Heart left ventricle (tissue), 16 donors: ENCODE data around the gene COPRS. TPM values are rescaled to one million over a fixed set of nuclear protein-coding genes. Genes with fewer than 3 reads are reported as not detected.

ENCODE experiments used
- ATAC-seq, 4 donors: fragments of 200-7000 bp; cut with Tn5 transposase; one replicate each; pipeline ENCODE4 v1.9.1; 2020 to 2022; ENCODE audit warnings: moderate library complexity in 4 of 4, mild to moderate bottlenecking in 3 of 4, moderate number of reproducible peaks in 1 of 4
- DNase-seq, 5 donors: peaks; one replicate each; pipeline ENCODE4 v3.0.0-alpha.2; 2020
- H3K27ac ChIP-seq, 12 donors: fragments of 200-600 bp; sonication (generic) in 4 of 12; one replicate each; pipeline versions ENCODE4 v1.5.0 to v1.8.0; 2016 to 2022; ENCODE audit warnings: mild to moderate bottlenecking in 2 of 12
- H3K27me3 ChIP-seq, 9 donors: fragments of 200-600 bp; sonication (generic) in 2 of 9; one replicate each; pipeline versions ENCODE4 v1.5.1 to v1.8.0; 2016 to 2022; ENCODE audit warnings: mild to moderate bottlenecking in 3 of 9
- H3K36me3 ChIP-seq, 9 donors: fragments of 200-600 bp; sonication (generic) in 2 of 9; one replicate each; pipeline versions ENCODE4 v1.5.0 to v1.8.0; 2018 to 2022; ENCODE audit warnings: mild to moderate bottlenecking in 2 of 9
- H3K4me1 ChIP-seq, 12 donors: fragments of 200-600 bp; sonication (generic) in 4 of 12; one replicate each; pipeline versions ENCODE4 v1.5.0 to v1.8.0; 2016 to 2022; ENCODE audit warnings: mild to moderate bottlenecking in 3 of 12
- H3K4me3 ChIP-seq, 12 donors: fragments of 200-600 bp; sonication (generic) in 4 of 12; one replicate each; pipeline versions ENCODE4 v1.5.0 to v1.8.0; 2017 to 2022; ENCODE audit warnings: mild to moderate bottlenecking in 9 of 12, moderate library complexity in 4 of 12
- H3K9me3 ChIP-seq, 12 donors: fragments of 200-600 bp; sonication (generic) in 4 of 12; one replicate each; pipeline versions ENCODE4 v1.5.0 to v1.8.0; 2016 to 2022; ENCODE audit warnings: mild to moderate bottlenecking in 1 of 12
- CTCF ChIP-seq, 12 donors: fragments of 200-600 bp; sonication (generic) in 4 of 12; IDR thresholded peaks; one replicate each; pipeline versions ENCODE4 v1.5.0 to v1.8.0; 2018 to 2022; ENCODE audit warnings: antibody characterized with exemption in 12 of 12, mild to moderate bottlenecking in 5 of 12
- POLR2A ChIP-seq, 2 donors: fragments of 450-650 bp; IDR thresholded peaks; one replicate each; pipeline ENCODE4 v1.6.1; 2017; ENCODE audit warnings: antibody characterized with exemption in 2 of 2, mild to moderate bottlenecking in 2 of 2, moderate library complexity in 2 of 2
- WGBS, 4 donors: extraction: QIAGEN DNeasy Blood & Tissue Kit in 2 of 4; methylation state at CpG; one replicate each; pipeline versions ENCODE4 v1.1.5 to v1.1.7; 2013 to 2018; 5-methylcytosine and 5-hydroxymethylcytosine counted together
- intact Hi-C, 10 donors: fragments of 100-400 bp; cut with DNase I; formaldehyde crosslinking; loops; one replicate each; pipeline versions ENCODE4 v1.11.1 to v1.14.2; 2022
- long read RNA-seq, 3 donors: library from polyadenylated mRNA; unstranded; transcript quantifications; one replicate each; pipeline ENCODE4 v2.0.0, GENCODE V29; 2020 to 2021
- polyA plus RNA-seq, 2 donors: library from polyadenylated mRNA; stranded (reverse); fragments of 200-250 nt; gene quantifications; one replicate each; pipeline ENCODE4 v1.2.3, GENCODE V29; 2013
- total RNA-seq, 9 donors: library from RNA; depleted of rRNA in 2 of 9; stranded (reverse); fragments of >200 nt in 2 of 9; fragmentation: NEBNext Ultra II Directional in 3 of 9; extraction: Animal tissue kit (Norgen Biotek cat#: 25700) in 3 of 9; gene quantifications; one replicate each; pipeline versions ENCODE4 v1.1.0 to v1.2.4, GENCODE V29; 2016 to 2023
- donor health status: ischemic (EF 13 %, LVEDD 7.1; RV severe dilation, severe dysfunction).
- donor health status: healthy with polysubstance abuse.
- donor health status: DM: no; HTN: yes; CAD: no.
- donor health status: DM: no; HTN: no; CAD: no.
- donor health status: ischemic (EF 25% LVEDD 6.9; RV normal size, moderate dysfunction).
- donor health status: ischemic (EF 25% LVEDD 5.7; RV mildly dilated, moderate dysfunction).
- donor health status: healthy.
- donor health status: DM: yes; HTN: yes; CAD: no.
- donor health status: ischemic (EF 35%, LVEDD 5.7; RV mildly dilated, moderate dysfunction).
- donor health status: nonischemic (EF 11% LVEDD 7.7; RV severe dilation, severe dysfunction).
- donor health status: DM: yes; HTN: yes; CAD: no.
- donor health status: PGD.
- donor health status: ischemic (EF 29% LVEDD 5.4; RV normal size, mild dysfunction).
- donor health status: nonischemic (EF 23%, LVEDD 6.1; RV moderate dilation, normal function).

Gene COPRS, protein sequence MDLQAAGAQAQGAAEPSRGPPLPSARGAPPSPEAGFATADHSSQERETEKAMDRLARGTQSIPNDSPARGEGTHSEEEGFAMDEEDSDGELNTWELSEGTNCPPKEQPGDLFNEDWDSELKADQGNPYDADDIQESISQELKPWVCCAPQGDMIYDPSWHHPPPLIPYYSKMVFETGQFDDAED
- 100 to 1,000 TPM in 1 of 9 donors, 10 to 100 TPM in 8; 39.9 to 104 (median 51.6) TPM for total RNA-seq
- 10 to 100 TPM; 70.2 to 82.5 TPM for polyA plus RNA-seq
- long read RNA-seq, donor 1, transcript COPRS-201 (4 exons, 968 nt): major isoform, 38 of 46 reads
- long read RNA-seq, donor 1, partial matches to known transcripts: 3 of 46 reads
- long read RNA-seq, donor 1, other reads (novel, unspliced or antisense): 5 of 46 reads
- long read RNA-seq, donor 2, partial matches to known transcripts: 3 of 10 reads
- long read RNA-seq, donor 2, other reads (novel, unspliced or antisense): 6 of 10 reads
- long read RNA-seq, donor 3, transcript COPRS-201 (4 exons, 968 nt): major isoform, 31 of 38 reads
- long read RNA-seq, donor 3, partial matches to known transcripts: 0 of 38 reads
- long read RNA-seq, donor 3, other reads (novel, unspliced or antisense): 6 of 38 reads

- TF ChIP-seq POLR2A (IDR thresholded peaks at IDR 0.05) (peak in 1 of 2 donors; percentile 26), CTCF (IDR thresholded peaks at IDR 0.05) (peak in 6 of 12 donors; percentile 13 to 52 (median 32))
Observed at GRCh38 chr17:31858642-31859486, at the start of gene COPRS. Gene COPRS (minus strand): TSS chr17:31859244. CDS start chr17:31859199, 45 bp downstream.

DNA sequence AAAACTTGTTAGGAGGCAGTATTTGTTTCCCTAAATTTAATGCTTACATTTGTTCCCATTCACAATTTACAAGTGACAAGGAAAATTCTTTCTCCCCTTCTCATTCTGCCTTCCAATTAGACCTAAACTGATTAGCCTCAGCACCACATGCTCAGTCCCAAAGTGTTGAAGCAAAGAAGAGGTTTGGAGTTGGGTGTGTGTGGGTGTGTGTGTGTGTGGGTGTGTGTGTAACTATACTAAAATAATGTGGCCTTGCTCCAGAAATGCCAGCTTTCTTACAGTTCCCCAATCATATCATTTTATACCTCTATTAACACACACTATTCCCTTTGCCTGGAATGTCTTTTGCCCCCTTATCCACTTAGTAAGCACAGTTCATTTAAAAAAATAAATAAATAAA is 49.3 kb upstream of the COPRS start:
- no peak overlapping the region for H3K4me3 ChIP-seq
- ATAC-seq (no peak), DNase-seq (no peak)
- TF ChIP-seq CTCF (IDR thresholded peaks at IDR 0.05) (no peak), POLR2A (IDR thresholded peaks at IDR 0.05) (no peak)
- no peaks in the 10 kb centered on the region for H3K36me3 ChIP-seq
- H3K4me1 ChIP-seq: peaks cover 0 to 7% (median 0%) of the 10 kb centered on the region in 12 donors
- H3K27ac ChIP-seq: no peak overlapping the region
- intact Hi-C loops: no loop called here
- peaks cover 0 to 7% (median 0%) of the 10 kb centered on the region in 9 donors for H3K27me3 ChIP-seq
- H3K9me3 ChIP-seq: no peaks in the 10 kb centered on the region

More at GRCh38 chr17:31858642-31859486, at the start of gene COPRS:
- Histone ChIP-seq H3K36me3 (peaks cover 0 to 51% (median 37%) of the 10 kb centered on the region in 9 donors), H3K4me1 (peaks cover 0 to 22% (median 17%) of the 10 kb centered on the region in 12 donors), H3K4me3 (peak within 1 kb of the TSS; percentile 41 to 95 (median 74)), H3K9me3 (no peaks in the 10 kb centered on the region), H3K27ac (peak within 1 kb of the TSS; percentile 40 to 91 (median 80)), H3K27me3 (no peaks in the 10 kb centered on the region)
- peak; percentile 91 to 95 (median 94) for DNase-seq
- 0 to 1% (median 1%) methylated on average over 26 to 100 of the region's 100 CpGs for WGBS, 4 donors
- peak; percentile 80 to 93 (median 92) for ATAC-seq
- intact Hi-C loops: loop anchor here in 4 of 10 donors (1.0 to 5.0 kb wide), 4 partner anchors 43 to 307 kb away; partner anchors contain the start of gene UTP6 (in 1 of the 4)

DNA sequence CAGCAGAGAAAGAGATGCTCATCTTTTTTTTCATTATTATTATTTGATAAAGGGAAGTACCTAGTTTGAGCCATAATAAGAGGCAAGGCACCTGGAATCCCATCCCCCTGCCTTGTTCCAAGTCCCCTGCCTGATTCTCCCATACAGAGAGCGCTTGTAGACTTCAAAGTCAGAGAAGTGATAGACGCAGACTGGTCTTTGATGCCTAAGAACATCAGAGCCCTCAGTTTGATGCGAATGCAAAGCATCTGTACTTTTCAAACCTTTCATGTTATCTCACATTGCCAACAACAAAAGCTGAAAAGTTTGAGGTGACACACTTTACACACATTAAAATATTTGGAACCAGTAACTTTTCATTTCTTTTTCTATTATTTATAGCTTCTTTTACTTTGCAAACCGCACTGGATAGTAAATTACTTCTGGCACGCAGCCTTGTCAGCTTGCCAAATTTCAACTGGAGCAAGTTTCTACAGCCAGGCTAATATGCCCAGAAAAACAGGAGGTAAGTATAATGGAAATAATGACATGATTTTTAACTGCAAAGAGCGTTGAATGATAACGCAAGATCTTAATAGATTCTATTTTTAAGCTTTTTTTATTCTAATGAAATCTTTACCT is 48.4 kb upstream of the COPRS start:
- no peaks in the 10 kb centered on the region for H3K9me3 ChIP-seq
- peaks cover 0 to 7% (median 0%) of the 10 kb centered on the region in 9 donors for H3K27me3 ChIP-seq
- TF ChIP-seq POLR2A (IDR thresholded peaks at IDR 0.05): no peak
- no peak for TF ChIP-seq CTCF (IDR thresholded peaks at IDR 0.05)
- H3K4me3 ChIP-seq: no peak overlapping the region
- ATAC-seq (no peak), DNase-seq (peak in 3 of 5 donors; percentile 20 to 45 (median 39))
- intact Hi-C loops: no loop called here
- peaks cover 0 to 7% (median 0%) of the 10 kb centered on the region in 12 donors for H3K4me1 ChIP-seq
- H3K36me3 ChIP-seq: no peaks in the 10 kb centered on the region
- no peak overlapping the region for H3K27ac ChIP-seq
- WGBS, 4 donors: 12 to 18% (median 12%) methylated on average over 7 of the region's 7 CpGs
